Measurements from ENCODE around the gene CD83. TPM values are rescaled to one million over a fixed set of nuclear protein-coding genes. Genes with fewer than 3 reads are reported as not detected.

Gene CD83
- total and polyA plus RNA-seq, 2 of the 8 experiments (the other 6 are each of a cell fraction or from before 2014, with no cell fraction given): 4.6 to 8.5 TPM

- no peaks in the 10 kb centered on the region for H3K79me2 ChIP-seq (ENCODE audit: control insufficient read depth in 1 of 2, insufficient read depth in 2 of 2, low read length in 2 of 2)
- no peak overlapping the region for H3K27ac ChIP-seq (ENCODE audit: low read depth, low read length)
- FAIRE-seq (no peak), DNase-seq (ENCODE audit: low read depth in 1 of 2, low spot score in 2 of 2) (no peak)
- TF ChIP-seq SIN3A (conservative IDR thresholded peaks at IDR 0.05 in 1 of 2, IDR thresholded peaks at IDR 0.05 in 1 of 2; ENCODE audit: low read depth in 1 of 2, low read length in 2 of 2) (no peak), RFX5 (IDR thresholded peaks at IDR 0.05; ENCODE audit: borderline replicate concordance, low read depth, low read length) (no peak), JUND (IDR thresholded peaks at IDR 0.05; ENCODE audit: low read length) (no peak), CBX8 (IDR thresholded peaks at IDR 0.05; ENCODE audit: borderline replicate concordance, low read depth, low read length) (no peak), HDAC6 (IDR thresholded peaks at IDR 0.05; ENCODE audit: low read depth, low read length) (no peak), KDM5A (IDR thresholded peaks at IDR 0.05; ENCODE audit: low read length) (no peak), SP4 (IDR thresholded peaks at IDR 0.05; ENCODE audit: low read length) (no peak), CTCF (IDR thresholded peaks at IDR 0.05; ENCODE audit: control extremely low read depth in 1 of 3, insufficient read depth in 1 of 3, low read depth in 1 of 3, low read length in 3 of 3) (no peak), USF2 (IDR thresholded peaks at IDR 0.05; ENCODE audit: low read length) (no peak), JUN (IDR thresholded peaks at IDR 0.05; ENCODE audit: low read depth, low read length) (no peak)
- no peaks in the 10 kb centered on the region for H3K27me3 ChIP-seq (replicated peaks in 1 of 4; ENCODE audit: control insufficient read depth in 3 of 4, extremely low read depth in 1 of 4, insufficient read depth in 3 of 4, low read length in 3 of 4)
- H3K4ac ChIP-seq (replicated peaks; ENCODE audit: insufficient read length, low read depth, low read length): no peak overlapping the region
- H2BK12ac ChIP-seq (ENCODE audit: low read depth, low read length): no peak overlapping the region
- 92% methylated on average over 9 of the region's 9 CpGs; no CpG with 5 or more reads in 1 of the 2 experiments for WGBS, 2 experiments (ENCODE audit: extremely low coverage in 1 of 2, insufficient coverage in 1 of 2, insufficient read length in 1 of 2, insufficient replicate concordance in 2 of 2, low coverage in 1 of 2, low lambda C conversion rate in 2 of 2, missing lambda C conversion rate in 1 of 2)
- H2AK5ac ChIP-seq (ENCODE audit: low read depth, low read length): no peak overlapping the region
- H2BK15ac ChIP-seq (ENCODE audit: low read length): no peak overlapping the region
- no peak overlapping the region for H3K9ac ChIP-seq (replicated peaks in 1 of 4; ENCODE audit: extremely low read depth in 1 of 4, low read depth in 3 of 4, low read length in 3 of 4)
- H3K18ac ChIP-seq (ENCODE audit: extremely low read depth, low read length): no peak overlapping the region
- no peak overlapping the region for H3K14ac ChIP-seq (ENCODE audit: insufficient read length)
- H2BK5ac ChIP-seq (ENCODE audit: low read depth, low read length): no peak overlapping the region
- no peak overlapping the region for H2BK120ac ChIP-seq (replicated peaks; ENCODE audit: low read depth, low read length)
- no peak overlapping the region for H4K5ac ChIP-seq (ENCODE audit: insufficient read length, low read depth, low read length)
- H3K79me1 ChIP-seq (ENCODE audit: low read depth, low read length): no peaks in the 10 kb centered on the region
- no peak overlapping the region for H3K4me2 ChIP-seq (ENCODE audit: insufficient read depth in 1 of 2, low read depth in 2 of 2, low read length in 2 of 2)
- POLR2A ChIA-PET (ENCODE audit: partially characterized antibody): no interaction called here
- H3K4me1 ChIP-seq (replicated peaks in 1 of 4; ENCODE audit: control insufficient read depth in 3 of 4, insufficient read depth in 4 of 4, low read length in 3 of 4): no peaks in the 10 kb centered on the region; a peak in 2 of 7 replicates
- CTCF ChIA-PET (ENCODE audit: partially characterized antibody): interaction anchor here (0.6 to 4.7 kb wide), 5 partner anchors 9 to 1746 kb away, joined by 3 to 36 read pairs (median 4); no protein-coding TSS in a partner anchor
- H2AFZ ChIP-seq (ENCODE audit: low read length): no peak overlapping the region
- H3K9me3 ChIP-seq (ENCODE audit: insufficient read depth in 2 of 2, low read depth in 1 of 2, low read length in 1 of 2): no peaks in the 10 kb centered on the region
- H3K4me3 ChIP-seq (ENCODE audit: extremely low read depth in 1 of 4, insufficient read depth in 2 of 4, low read depth in 3 of 4, low read length in 4 of 4): no peak overlapping the region
- H2BK20ac ChIP-seq (ENCODE audit: low read length): no peak overlapping the region
- no peaks in the 10 kb centered on the region for H3K23me2 ChIP-seq (ENCODE audit: low read depth, low read length)
- no peaks in the 10 kb centered on the region for H3K36me3 ChIP-seq (ENCODE audit: control insufficient read depth in 2 of 4, insufficient read depth in 4 of 4, low read length in 3 of 4)
- no peaks in the 10 kb centered on the region for H4K20me1 ChIP-seq (replicated peaks in 1 of 2; ENCODE audit: control insufficient read depth in 1 of 2, insufficient read depth in 2 of 2, low read length in 2 of 2)
- H3K23ac ChIP-seq (ENCODE audit: insufficient read length): no peak overlapping the region
- H3K56ac ChIP-seq (replicated peaks; ENCODE audit: insufficient read length, low read depth, low read length): no peak overlapping the region
- H4K8ac ChIP-seq (ENCODE audit: extremely low read depth, insufficient read depth, low read length): no peak overlapping the region
- H4K91ac ChIP-seq (replicated peaks; ENCODE audit: insufficient read length, low read length): no peak overlapping the region
Measured at GRCh38 chr6:14138701-14139215, 21.2 kb downstream of the CD83 start.
